AG20443 (cell line): ENCODE results near the gene PPCDC.

Experiments used
- DNase-seq: peaks from one replicate; pipeline ENCODE4 v3.0.0; 2012; ENCODE audit warnings: low spot score, mixed read lengths

Gene PPCDC

DNA sequence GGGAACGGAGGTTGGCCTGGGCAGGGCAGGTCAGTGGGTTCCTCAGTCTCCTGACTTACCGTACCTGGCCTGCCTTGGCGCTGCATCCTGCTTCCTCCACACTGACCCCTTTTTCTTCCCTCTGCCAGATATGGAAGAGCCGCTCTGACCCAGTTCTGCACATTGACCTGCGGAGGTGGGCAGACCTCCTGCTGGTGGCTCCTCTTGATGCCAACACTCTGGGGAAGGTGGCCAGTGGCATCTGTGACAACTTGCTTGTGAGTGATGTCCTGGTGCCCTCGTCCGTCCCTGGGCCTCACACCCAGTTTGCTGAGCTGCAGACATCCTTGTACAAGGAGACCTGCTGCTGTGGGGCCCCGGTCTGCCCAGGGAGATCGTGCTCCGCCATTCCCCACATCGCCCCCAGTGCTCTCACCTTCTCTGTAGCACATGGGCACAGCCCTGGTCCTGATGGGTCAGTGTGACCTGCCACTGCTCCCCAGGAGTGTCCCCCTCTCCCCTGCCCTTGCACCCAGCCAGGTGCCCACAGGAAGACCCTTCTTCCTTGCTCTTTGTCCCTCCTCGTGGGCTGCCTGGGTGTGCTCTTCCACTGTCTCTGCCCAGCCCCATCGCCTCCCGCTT, 21.0 kb downstream of the PPCDC start:
- DNase-seq = no peak

DNA sequence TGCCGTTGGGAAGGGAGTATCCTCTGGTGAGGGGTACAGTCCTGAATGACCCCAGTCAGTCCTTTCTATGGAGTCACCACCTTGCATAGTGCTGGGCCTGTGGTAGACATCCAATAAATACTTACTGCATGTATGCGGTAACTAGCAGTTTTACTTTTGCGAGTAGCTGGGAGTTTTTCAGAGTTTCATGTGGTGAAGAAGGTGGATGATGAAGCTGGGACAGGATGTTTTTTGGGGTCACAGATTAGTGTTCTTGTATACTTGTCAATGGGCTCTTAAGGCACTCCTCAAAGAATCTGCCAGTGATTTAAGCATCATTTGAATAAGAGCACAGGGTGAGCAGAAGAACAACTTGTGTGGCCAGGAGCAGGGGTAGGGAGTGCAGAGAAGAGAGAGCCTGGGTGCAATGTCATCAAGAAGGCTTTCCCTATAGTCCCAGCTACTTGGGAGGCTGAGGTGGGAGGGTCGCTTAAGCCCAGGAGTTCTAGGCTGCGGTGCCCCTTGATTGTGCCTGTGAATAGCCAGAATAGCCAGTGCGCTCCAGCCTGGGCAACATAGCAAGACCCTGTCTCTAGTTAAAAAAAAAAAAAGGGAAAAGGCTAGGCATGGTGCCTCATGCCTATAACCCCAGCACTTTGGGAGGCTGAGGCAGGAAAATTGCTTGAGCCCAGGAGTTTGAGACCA, 22.1 kb downstream of the PPCDC start:
- no peak for DNase-seq

DNA sequence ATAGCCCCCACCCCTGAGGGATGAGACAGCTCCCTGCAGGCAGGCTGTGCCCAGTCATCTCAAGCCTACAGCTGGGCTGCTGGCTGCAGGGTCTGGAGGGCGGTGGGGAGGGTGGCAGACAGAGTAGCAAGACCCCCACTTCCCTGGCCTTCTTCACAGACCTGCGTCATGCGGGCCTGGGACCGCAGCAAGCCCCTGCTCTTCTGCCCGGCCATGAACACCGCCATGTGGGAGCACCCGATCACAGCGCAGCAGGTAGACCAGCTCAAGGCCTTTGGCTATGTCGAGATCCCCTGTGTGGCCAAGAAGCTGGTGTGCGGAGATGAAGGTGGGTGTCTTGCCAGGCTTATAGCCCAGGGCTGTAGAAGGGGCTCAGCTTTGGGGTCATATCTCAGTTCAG, 25.0 kb downstream of the PPCDC start:
- DNase-seq = no peak

DNA sequence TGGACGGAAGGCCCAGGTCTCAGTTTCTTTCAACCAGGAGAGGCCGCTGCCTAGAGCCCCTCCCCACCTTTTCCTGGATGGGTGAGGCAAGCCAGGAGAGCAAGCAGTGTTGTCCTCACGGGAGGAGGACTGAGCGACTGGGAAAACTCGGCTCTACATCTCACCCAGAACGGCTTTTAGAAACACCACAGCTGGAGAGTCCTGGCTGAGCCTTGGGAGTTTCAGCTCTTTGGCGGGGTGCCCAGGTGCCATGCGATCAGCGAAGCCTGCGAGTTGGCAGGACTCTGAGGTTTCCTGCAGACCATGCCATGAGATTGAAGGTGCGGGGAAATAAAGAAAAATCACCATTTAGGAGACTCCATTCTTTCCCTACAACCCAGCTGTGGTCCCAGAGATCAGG, 26.0 kb downstream of the PPCDC start:
- no peak for DNase-seq

DNA sequence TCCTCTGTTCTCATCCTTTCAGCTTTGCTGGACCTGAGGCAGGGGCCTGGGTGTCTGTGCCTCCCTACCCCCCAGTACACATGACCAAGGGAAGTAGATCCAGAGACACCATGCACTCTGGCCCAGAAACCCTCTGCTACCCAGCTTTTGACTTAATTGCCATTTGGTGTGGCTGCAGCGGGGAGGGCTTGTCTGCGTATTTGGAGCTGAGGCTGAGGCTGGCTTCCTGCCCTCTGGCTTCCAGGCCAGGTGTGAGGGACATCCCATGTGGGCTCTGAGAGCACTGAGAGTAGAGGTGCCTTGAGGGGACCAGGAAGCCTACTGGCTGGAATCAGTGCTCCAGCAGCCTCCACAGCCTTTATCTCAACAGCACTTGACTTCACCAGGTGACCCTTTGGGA, 26.9 kb downstream of the PPCDC start:
- DNase-seq = no peak

DNA sequence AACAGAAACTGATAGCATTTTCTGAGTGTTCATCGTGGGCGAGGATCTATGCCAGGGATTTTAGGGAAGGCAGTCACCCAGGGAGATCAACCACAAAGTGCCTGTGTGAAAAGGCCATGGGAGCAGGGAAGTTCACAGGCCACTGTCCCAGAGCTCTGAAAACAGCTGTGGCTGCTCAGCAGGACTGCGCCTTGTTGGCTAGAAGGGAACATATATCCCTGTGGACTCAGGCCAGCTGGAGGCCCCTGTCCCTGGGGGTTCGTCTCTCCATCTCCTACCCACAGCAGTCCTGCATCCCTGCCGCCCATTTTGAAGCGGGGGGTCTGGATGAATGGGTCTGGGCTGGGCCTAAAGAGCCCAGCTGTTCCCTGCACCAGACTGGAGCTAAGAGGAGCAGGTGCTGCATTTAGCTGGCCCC, 27.8 kb downstream of the PPCDC start:
- DNase-seq = no peak

DNA sequence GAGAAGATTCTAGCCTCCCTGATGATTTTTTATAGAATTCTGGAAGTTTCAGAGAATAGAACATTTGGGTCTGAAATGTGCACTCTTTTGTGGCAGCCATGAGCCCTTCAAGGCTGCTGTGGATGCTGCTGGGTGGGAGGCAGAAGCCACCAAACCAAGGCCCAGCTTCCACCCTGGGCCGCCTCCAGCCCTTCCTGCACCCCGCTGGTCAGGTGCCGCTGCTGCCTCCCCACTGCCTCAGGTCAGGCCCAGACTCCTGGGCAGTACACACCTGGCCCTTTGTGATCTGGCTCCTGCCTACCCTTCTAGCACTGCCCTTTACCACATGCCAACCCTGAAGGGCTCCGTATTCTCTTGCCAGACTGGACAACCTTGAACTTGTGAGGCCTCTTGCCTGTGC, 28.3 kb downstream of the PPCDC start:
- DNase-seq = no peak

DNA sequence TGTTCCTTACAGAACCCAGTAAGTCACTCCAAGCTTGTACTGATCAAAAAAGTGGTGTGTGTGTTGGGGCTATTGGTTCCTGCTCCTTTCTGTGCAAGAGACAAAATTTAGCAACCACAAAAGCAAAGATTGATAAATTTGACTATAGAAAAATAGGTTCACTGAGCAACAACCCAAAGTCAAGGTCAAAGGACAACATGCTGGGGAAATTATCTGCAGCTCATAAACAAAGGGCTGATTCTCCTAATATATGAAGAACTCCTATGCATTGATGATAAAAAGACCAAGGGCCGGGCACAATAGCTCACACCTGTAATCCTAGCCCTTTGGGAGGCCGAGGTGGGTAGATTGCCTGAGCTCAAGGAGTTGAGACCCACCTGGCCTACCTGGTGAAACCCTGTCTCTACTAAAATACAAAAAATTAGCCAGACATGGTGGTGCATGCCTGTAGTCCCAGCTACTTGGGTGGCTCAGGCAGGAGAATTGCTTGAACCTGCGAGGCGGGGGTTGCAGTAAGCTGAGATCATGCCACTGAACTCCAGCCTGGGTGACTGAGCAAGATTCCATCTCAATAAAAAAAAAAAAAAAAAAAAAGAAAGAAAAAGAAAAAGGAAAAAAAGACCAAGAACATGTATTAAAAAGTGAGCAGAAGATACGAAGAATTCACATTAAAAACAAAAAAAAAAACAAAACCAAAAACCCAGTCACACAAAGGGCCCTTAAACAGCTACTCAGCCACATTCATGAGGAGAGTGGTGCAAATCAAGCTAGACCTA, 29.8 kb downstream of the PPCDC start:
- DNase-seq = no peak

DNA sequence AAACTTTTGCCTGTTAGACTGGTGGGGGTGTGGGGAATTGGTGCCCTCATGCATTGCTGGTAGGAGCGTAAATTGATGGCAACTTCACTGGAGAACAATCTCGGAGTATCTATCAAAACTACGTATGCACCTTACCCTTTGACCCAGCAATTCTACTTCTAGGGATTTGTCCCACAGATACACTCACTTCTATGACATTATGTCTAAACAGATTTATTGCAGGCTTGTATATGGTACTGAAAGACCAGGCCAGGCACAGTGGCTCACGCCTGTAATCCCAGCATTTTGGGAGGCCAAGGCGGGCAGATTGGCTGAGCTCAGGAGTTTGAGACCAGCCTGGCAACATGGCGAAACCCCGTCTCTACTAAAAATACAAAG, 30.3 kb downstream of the PPCDC start:
- no peak for DNase-seq

DNA sequence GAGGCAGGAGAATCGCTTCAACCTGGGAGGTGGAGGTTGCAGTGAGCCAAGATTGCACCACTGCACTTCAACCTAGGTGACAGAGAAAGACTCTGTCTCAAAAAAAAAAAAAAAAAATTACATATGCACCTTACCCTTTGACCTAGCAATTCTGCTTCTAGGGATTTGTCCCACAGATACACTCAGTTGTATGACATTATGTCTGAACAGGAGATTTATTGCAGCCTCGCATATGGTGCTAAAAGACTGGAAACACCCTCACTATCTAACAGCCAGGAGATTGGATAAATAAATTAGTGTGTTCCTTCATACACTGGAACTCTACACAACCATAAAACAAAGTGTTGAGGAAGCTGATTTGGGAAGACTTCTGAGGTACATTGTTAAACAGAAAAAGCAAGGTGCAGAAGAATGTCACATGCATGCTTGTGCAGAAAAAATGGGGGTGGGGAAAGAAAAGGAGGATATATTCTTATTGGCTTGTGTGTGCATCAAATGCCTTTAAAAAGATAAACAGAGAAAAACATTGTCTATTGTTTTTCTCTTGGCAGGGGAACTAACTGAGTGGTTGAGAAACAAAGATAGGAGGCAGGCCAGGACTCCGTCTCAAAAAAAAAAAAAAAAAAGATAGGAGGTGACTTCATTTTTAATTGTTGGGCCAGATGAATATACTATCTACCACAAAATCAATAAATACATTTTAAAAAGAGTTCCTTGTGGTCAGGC, 30.9 kb downstream of the PPCDC start:
- no peak for DNase-seq

DNA sequence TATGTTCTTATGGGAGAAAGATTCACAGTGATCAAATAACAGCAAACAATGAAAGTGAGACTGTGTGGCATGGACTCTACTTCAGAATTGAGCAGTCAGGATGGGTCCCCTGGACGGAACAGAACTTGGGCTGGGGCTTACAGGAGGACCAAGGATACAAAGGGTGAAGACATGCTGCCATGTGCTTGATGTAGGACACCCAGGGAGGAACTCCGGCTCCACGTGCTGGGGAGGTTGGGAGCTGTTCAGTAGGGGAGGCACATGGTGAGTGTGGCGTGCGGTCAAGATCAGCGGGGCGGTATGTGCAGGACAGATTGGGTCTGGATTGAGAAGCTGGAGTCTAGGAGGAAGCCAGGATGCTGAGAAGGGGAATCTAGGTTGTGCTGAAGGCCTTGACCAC, 32.6 kb downstream of the PPCDC start:
- no peak for DNase-seq

DNA sequence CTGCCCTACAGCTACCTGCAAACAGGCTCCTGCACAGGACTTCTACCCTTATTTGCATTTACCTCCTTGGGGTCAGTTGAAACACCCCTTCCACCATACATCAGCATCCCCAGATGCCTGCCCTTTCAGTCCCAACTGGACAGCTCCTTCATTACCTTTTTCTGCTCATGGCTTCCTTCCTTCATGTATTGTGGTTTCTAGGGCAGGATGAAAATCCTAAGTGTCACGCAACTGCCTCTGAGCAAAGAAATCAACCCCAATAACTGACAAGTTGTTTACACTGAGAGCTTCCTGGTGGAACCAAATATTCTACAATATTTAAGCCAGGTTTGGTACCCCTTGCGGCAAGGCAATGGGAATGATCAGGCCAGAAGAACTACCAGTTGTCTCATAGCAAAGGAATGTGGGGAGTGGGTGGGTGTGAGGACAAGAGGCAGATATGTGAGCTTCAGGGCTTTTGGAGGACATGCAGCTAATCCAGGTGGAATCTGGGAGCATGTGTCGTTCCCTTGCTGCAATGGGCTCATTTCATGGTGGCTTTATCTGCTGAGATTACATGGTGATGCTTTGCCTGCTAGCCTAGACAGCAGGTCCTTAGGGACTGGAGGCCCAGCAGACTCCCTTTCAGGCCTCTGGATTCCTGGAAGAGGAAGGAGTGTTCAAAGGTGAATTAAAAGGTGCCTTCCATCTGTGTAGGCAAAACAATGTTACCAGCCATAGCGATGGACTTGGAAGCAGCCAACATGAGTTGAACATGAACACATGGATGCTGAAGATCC, 34.9 kb downstream of the PPCDC start:
- no peak for DNase-seq

DNA sequence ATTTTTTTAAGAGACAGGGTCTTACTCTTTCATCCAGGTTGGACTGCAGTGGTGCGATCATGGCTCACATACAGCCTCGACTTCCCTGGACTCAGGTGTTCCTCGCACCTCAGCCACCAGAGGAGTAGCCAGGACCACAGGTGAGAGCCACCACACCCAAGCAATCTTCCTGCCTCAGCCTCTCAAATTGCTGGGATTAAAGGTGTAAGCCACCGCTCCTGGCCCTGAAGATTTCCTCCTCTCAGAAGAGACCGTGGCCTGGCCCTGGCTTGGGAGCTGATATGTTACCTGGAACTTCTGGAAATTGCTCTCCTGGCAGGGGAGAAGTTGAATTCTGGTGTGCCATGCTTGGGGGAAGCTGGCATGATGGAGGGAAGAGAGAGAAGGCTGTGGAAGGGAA, 36.2 kb downstream of the PPCDC start:
- no peak for DNase-seq

DNA sequence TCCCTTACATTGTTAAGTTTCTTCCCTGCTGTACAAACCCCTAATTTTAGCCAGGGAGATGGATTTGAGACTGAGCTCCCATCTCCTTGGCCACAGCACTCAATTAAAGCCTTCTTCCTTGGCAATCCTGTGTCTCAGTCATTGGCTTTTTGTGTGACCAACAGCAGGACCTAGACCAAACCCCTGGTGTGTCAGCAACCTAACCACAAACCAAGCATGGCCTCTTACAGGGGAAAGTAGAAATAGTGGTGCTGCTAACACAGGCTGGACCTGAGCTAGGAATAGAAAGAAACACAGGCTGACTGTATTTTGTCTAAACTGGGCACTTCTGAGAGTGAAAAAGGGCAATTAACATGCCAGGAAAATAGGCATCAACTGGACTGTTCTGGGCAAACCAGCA, 37.9 kb downstream of the PPCDC start:
- peak; percentile 62 for DNase-seq

DNA sequence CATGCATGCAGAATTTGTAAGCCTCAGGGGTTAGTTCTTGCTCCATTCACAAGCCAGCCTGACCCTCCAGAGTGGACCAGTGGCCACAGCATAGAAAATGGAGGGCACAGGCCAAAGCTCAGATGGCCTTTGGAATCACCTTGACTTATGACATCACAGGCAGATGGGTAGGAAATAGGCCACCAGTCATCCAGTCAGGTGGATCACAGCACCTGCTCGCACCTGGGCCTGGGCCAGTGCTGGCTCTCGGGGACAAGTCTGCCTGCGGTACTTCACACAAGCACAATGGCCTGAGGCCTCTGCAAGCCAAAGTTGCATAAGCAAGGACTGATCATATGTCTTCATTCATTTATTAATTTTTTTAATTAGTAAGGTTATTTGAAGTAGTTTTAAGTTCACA, 39.3 kb downstream of the PPCDC start:
- no peak for DNase-seq

DNA sequence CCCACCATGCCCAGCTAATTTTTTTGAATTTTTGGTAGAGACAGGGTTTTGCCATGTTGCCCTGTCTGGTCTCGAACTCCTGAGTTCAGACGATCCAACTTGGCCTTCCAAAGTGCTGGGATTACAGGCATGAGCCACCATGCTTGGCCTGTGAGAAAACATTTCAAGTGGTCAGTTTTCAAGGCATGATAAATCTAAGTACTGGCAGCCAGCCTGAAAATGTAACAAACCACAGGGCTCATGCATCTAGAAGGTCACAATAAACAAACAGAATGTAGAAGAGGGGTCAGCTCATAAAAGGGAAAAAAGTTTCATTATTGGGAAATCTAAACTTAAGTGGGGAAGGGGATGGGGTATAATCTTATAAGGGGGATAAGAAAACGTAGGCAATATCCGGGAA, 39.9 kb downstream of the PPCDC start:
- no peak for DNase-seq

DNA sequence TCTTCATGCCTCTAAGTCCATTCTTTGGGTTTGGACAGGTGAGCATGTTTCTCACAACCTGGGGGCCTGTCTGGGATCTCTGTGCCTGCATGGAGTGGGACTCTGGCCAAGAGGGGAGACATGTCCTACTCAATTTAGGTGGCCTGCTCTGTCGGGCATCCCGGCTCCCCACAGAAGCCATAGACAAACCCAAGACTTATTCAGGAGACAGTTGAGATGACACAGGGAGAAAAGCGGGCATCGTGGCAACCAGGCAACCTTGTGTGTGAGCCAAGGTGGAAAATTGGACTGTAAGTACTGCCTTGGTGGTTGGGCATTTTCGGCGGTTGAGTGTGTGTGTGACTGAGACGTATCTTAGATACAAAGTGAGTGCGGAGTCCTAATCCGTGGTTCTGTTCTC, 40.5 kb downstream of the PPCDC start:
- no peak for DNase-seq

DNA sequence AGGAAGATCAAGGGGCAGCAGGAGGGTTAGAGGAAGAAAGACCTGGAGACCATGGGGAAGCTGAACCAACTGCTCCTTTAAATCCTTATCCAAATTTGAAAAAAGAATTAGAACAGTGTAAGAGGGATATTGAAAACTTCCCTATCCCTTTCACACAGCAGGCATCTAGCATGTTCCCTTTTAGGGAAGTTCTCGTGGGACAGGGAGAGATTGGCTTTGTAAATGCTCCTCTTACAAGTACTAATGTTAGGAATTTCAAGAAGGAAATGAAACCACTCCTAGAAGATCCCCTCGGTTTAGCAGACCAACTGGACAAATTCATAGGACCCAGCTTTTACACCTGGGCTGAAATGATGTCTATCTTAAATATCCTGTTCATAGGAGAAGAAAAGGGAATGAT, 41.5 kb downstream of the PPCDC start:
- no peak for DNase-seq

DNA sequence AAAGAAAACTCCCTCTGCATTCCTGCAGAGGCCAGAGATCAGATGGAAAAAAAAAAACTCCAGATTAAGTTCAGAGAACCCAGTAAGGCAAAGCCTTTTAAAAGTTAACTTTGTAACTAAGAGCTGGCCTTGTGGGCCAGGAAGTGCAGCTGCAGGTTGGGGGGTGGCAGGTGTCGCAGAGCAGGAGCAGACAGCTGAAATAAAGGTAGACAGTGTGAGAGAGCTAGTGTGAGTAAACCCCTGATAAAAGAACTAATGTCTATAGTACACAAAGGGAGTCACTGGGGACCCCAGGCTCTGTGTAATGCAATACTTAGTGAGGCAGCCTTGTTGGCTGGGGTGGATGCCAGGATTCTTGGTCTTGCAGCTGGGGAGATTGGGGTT, 42.1 kb downstream of the PPCDC start:
- DNase-seq = no peak

DNA sequence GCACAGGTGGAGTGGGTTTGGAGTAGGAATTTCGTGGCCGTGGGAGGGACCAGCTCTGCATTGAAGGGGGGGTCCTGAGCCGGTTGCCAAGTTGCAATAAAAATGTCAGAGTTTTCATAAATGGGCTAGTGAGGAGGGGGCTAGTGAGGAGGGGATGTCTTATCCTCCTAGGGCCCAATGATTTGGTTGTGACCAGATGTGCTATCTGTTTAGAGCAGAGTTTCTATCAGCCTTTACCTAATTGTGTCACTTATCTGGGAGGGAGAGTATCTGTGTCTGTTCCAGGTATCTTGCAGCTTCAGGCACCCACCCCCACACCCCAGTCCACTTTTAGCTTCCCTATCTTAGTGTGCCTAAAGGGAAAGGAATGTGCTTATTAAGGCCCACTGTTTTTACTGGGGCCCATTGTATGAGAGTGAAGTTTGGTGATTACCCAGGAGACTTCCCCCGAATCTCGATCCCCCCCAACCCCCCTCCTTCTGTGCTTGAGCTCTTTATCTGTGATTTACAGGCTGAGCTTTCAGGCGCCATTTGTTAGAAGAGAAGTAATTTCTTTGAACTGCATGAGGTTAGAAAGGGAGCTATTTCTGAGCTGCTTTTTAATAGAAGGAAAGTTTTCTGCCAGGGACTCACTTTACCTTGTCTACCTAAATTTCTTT, 42.6 kb downstream of the PPCDC start:
- DNase-seq = no peak

DNA sequence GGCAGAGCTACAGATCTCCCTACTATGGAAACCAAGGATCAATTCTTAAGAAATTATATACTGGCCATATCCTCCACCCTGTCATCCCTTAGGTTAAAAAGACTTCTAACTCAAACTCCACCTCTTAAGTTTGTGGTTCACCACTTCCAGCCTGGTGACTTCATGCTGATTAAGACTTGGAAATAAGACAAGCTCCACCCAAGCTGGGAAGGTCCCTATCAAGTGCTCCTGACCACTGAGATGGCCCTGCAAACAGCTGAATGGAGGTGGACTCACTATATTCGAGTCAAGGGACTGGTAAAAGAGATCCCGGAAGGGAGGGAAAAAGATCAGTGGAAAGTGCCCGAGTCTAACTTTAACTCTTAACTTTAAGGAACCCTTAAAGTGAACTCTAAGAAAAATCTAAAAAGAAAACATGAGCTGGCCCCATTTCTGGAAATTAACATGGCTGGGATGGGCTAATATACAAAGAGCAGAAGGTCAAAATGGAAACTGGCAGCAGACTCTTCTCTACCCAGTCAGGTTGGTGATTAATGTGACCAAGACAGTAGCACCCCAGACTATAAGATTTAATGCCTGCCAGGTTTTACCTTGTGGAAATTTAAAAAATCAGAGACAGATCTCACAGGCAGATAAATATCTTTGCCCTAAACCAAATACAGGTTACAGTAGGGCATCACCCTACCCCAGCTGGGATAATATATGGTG, 43.9 kb downstream of the PPCDC start:
- peak; percentile 28 for DNase-seq
